HG03135 (cell line): ENCODE results near the gene ARL17B.
A peak's percentile ranks its signal among the peaks of the same experiment; 100 is the strongest.
"Not testable (repeated sequence)": the region's sequence is repeated elsewhere in the genome, so short reads cannot be mapped to it uniquely, and the experiment has no call there.

Experiments used
- ATAC-seq: cut with Tn5 transposase; IDR thresholded peaks from one replicate; pipeline ENCODE4 v1.9.1; 2021; ENCODE audit warnings: mild to moderate bottlenecking, moderate library complexity; ENCODE audit not compliant: unreplicated experiment

The ARL17B gene

GRCh38 chr17:46361755-46362154, at the start of gene ARL17B:
TSS of gene ARL17B (minus strand) at chr17:46361766. CDS start at chr17:46358397, 3,369 bp downstream.
- ATAC-seq, result peak; percentile 90

GRCh38 chr17:46409864-46410263, 48.3 kb upstream of the ARL17B start:
- not testable (repeated sequence) for ATAC-seq

- not testable (repeated sequence) for ATAC-seq
These were observed 45.6 kb upstream of the ARL17B start for GRCh38 chr17:46407155-46407554.

GRCh38 chr17:46401033-46401787, 39.6 kb upstream of the ARL17B start:
- not testable (repeated sequence) for ATAC-seq

- not testable (repeated sequence) for ATAC-seq
These were observed 39.0 kb upstream of the ARL17B start for GRCh38 chr17:46400543-46400942.

- ATAC-seq, result not testable (repeated sequence)
These were observed 38.4 kb upstream of the ARL17B start for GRCh38 chr17:46399993-46400392.

GRCh38 chr17:46396292-46396691, 34.7 kb upstream of the ARL17B start:
- ATAC-seq, result not testable (repeated sequence)

- ATAC-seq, result not testable (repeated sequence)
These were observed 32.1 kb upstream of the ARL17B start for GRCh38 chr17:46393702-46394101.

- peak; percentile 59 for ATAC-seq
These were observed 23.9 kb upstream of the ARL17B start for GRCh38 chr17:46385491-46385890.

GRCh38 chr17:46383118-46383517, 21.6 kb upstream of the ARL17B start:
- ATAC-seq, result not testable (repeated sequence)

- ATAC-seq, result peak; percentile 34
These were observed 11.9 kb upstream of the ARL17B start for GRCh38 chr17:46373418-46373817.

- ATAC-seq, result peak; percentile 75
These were observed 11.0 kb upstream of the ARL17B start for GRCh38 chr17:46372236-46373229.

- ATAC-seq, result not testable (repeated sequence)
These were observed 6.0 kb upstream of the ARL17B start for GRCh38 chr17:46367520-46367919.

- ATAC-seq, result peak; percentile 51
These were observed 326 bp downstream of the ARL17B start for GRCh38 chr17:46361145-46361735.

GRCh38 chr17:46353856-46354255, 7.7 kb downstream of the ARL17B start:
- not testable (repeated sequence) for ATAC-seq

GRCh38 chr17:46349060-46349459, 12.5 kb downstream of the ARL17B start:
- ATAC-seq, result not testable (repeated sequence)

GRCh38 chr17:46348345-46348744, 13.2 kb downstream of the ARL17B start:
- not testable (repeated sequence) for ATAC-seq

- ATAC-seq, result not testable (repeated sequence)
These were observed 19.4 kb downstream of the ARL17B start for GRCh38 chr17:46342131-46342530.

- not testable (repeated sequence) for ATAC-seq
These were observed 20.3 kb downstream of the ARL17B start for GRCh38 chr17:46341220-46341619.

- not testable (repeated sequence) for ATAC-seq
These were observed 66.7 kb downstream of the ARL17B start, which contains the start of gene LRRC37A for GRCh38 chr17:46294831-46295230. TSS of gene LRRC37A (plus strand) at chr17:46295131. CDS start at chr17:46295134, 3 bp downstream.

GRCh38 chr17:46291618-46292017, 69.9 kb downstream of the ARL17B start:
- not testable (repeated sequence) for ATAC-seq
